Suprapubic skin (tissue), 4 donors: ENCODE measurements around the gene ADAMTS2. TPM values are rescaled to one million over a fixed set of nuclear protein-coding genes. Genes with fewer than 3 reads are reported as not detected.

ENCODE experiments used
- DNase-seq, 2 donors: peaks; one replicate each; pipeline ENCODE4 v3.0.0-alpha.2; 2019; ENCODE audit warnings: low spot score in 2 of 2
- H3K27ac ChIP-seq: fragments of 200-600 bp; sonication (generic); one replicate; pipeline ENCODE4 v1.5.1; 2019
- H3K27me3 ChIP-seq: fragments of 200-600 bp; sonication (generic); one replicate; pipeline ENCODE4 v1.5.1; 2019
- H3K36me3 ChIP-seq: fragments of 200-600 bp; sonication (generic); one replicate; pipeline ENCODE4 v1.5.1; 2019
- H3K4me1 ChIP-seq: fragments of 200-600 bp; sonication (generic); one replicate; pipeline ENCODE4 v1.5.1; 2019
- H3K4me3 ChIP-seq: fragments of 200-600 bp; sonication (generic); one replicate; pipeline ENCODE4 v1.5.1; 2019; ENCODE audit warnings: mild to moderate bottlenecking
- H3K9me3 ChIP-seq: fragments of 200-600 bp; sonication (generic); one replicate; pipeline ENCODE4 v1.5.1; 2019
- EP300 ChIP-seq: sonication (generic); formaldehyde crosslinking; IDR thresholded peaks from one replicate; pipeline ENCODE4 v1.6.1; 2017; ENCODE audit warnings: antibody characterized with exemption
- POLR2A ChIP-seq, 2 donors: fragments of 450-650 bp; IDR thresholded peaks; one replicate each; pipeline ENCODE4 v1.6.1; 2017; ENCODE audit warnings: antibody characterized with exemption in 2 of 2, mild to moderate bottlenecking in 2 of 2, moderate library complexity in 2 of 2
- POLR2AphosphoS5 ChIP-seq, 3 donors: sonication (generic); formaldehyde crosslinking; IDR thresholded peaks; one replicate each; pipeline ENCODE4 v1.6.1; 2017; ENCODE audit warnings: antibody characterized with exemption in 3 of 3
- WGBS: methylation state at CpG from one replicate; pipeline ENCODE4 v1.1.5; 2018; 5-methylcytosine and 5-hydroxymethylcytosine counted together
- total RNA-seq, 4 donors: library from RNA; depleted of rRNA; stranded (reverse); fragments of >200 nt; gene quantifications; one replicate each; pipeline ENCODE4 v1.1.0, GENCODE V29; 2016
- TF ChIP-seq, protein P1 (sequence below), 2 donors: fragments of 200-600 bp in 1 of 2; fragments of 450-650 bp in 1 of 2; sonication (generic) in 1 of 2; IDR thresholded peaks; one replicate each; pipeline ENCODE4 v1.5.1; 2016 to 2019; ENCODE audit warnings: antibody characterized with exemption in 2 of 2, mild to moderate bottlenecking in 1 of 2, moderate library complexity in 1 of 2

ADAMTS2 gene
- total RNA-seq, 4 donors from 2014 or later: 3.1 to 5.5 (median 4.3) TPM

DNA sequence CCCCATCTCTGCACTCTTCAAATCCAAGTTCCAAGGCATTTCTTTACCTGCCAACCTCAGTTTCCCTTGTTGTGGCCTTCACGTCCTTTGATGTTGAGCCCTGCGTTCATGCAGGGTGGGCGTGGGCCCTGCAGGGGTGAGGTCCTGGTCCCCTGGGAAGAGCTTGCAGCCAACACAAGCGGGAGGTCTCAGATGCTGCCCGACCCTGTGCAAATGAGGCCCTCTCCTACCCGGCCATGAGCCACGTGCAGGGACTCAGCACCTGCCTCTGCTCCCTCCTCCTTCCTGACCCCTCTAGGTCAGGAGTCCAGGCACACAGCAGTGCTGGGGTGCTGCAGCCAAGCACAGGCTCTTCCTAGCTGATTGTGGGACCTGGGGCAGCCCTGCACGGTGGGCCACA is 124.5 kb downstream of the ADAMTS2 start:
- H3K36me3 ChIP-seq: no peaks in the 10 kb centered on the region
- TF ChIP-seq POLR2AphosphoS5 (IDR thresholded peaks at IDR 0.05) (no peak), POLR2A (IDR thresholded peaks at IDR 0.05) (no peak), EP300 (no peak)
- TF ChIP-seq, protein P1, sequence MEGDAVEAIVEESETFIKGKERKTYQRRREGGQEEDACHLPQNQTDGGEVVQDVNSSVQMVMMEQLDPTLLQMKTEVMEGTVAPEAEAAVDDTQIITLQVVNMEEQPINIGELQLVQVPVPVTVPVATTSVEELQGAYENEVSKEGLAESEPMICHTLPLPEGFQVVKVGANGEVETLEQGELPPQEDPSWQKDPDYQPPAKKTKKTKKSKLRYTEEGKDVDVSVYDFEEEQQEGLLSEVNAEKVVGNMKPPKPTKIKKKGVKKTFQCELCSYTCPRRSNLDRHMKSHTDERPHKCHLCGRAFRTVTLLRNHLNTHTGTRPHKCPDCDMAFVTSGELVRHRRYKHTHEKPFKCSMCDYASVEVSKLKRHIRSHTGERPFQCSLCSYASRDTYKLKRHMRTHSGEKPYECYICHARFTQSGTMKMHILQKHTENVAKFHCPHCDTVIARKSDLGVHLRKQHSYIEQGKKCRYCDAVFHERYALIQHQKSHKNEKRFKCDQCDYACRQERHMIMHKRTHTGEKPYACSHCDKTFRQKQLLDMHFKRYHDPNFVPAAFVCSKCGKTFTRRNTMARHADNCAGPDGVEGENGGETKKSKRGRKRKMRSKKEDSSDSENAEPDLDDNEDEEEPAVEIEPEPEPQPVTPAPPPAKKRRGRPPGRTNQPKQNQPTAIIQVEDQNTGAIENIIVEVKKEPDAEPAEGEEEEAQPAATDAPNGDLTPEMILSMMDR (IDR thresholded peaks at IDR 0.05): no peak
- no peak overlapping the region for H3K4me3 ChIP-seq
- no peaks in the 10 kb centered on the region for H3K4me1 ChIP-seq
- H3K9me3 ChIP-seq: no peaks in the 10 kb centered on the region
- no peaks in the 10 kb centered on the region for H3K27me3 ChIP-seq
- no peak overlapping the region for H3K27ac ChIP-seq
- DNase-seq: no peak
- 78% methylated on average over 8 of the region's 8 CpGs for WGBS

DNA sequence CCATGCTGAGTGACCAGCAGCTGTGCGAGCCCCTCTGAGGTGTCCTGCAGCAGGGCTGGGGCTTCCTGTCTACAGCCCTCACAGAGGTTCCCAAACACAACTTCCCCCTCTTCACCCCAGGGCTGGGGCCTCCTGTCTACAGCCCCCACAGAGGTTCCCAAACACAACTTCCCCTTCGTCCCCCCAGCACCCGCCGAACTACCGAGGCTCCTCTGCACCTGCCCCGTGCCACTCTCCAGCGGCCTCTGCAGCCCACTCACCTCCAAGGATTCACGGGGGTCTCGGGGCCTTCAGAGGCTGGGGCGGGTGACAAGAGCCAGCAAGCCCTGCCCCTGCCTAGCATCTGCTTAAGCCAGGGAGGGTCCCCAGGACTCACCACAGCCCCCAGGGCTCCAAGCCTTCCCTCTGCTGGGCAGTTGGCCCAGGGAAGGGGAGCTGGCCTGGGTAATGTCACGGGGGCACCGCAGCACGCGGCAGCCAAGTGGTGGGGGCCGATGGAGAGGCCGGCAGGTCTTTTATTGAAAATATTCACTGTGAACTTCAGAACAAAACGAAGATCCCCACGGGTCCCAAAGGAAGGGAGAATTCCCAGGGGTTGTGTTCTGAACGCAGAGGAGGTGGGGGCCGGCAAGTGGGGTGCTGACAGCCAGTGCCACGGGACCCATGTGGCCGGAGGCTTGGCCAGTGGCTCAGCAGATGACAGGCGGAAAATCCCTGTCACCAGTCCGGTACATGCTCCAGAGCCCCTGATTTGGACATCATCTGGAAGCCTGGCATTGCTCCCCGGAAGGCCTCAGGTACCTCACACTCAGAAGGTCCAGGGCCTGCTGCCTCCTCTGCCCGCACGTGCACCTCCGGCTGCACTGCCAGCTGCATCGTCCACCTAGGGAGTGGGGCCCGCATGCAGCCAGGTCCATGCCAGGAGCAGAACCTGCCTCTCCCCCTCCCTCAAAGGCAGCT is 125.3 kb downstream of the ADAMTS2 start:
- Histone ChIP-seq H3K4me3 (no peak overlapping the region), H3K4me1 (no peaks in the 10 kb centered on the region), H3K36me3 (no peaks in the 10 kb centered on the region), H3K27ac (no peak overlapping the region), H3K9me3 (no peaks in the 10 kb centered on the region), H3K27me3 (no peaks in the 10 kb centered on the region)
- TF ChIP-seq POLR2AphosphoS5 (IDR thresholded peaks at IDR 0.05): no peak
- no peak for TF ChIP-seq EP300
- TF ChIP-seq POLR2A (IDR thresholded peaks at IDR 0.05): no peak
- TF ChIP-seq, protein P1 (IDR thresholded peaks at IDR 0.05): no peak
- WGBS: 85% methylated on average over 22 of the region's 30 CpGs
- no peak for DNase-seq

DNA sequence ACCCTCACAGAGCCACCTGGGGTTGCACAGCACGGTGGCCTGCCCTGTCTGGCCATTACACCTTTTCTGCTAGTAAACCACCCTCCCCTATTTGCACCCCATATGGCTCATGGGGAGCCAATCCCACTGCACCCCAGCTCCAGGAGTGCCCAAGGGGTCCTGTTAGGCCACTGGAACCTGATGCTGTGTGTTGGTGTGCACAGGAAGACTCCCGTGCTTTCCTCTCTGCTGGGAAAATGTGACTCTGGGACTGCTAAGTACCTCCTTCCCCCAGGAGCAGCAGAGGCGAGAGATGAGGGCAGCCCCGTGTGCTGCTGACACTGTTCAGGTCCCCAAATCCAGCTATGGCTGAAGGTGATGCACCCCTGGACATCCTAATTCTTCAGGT is 126.3 kb downstream of the ADAMTS2 start:
- Histone ChIP-seq H3K36me3 (no peaks in the 10 kb centered on the region), H3K4me3 (no peak overlapping the region), H3K27ac (no peak overlapping the region), H3K4me1 (no peaks in the 10 kb centered on the region), H3K9me3 (no peaks in the 10 kb centered on the region), H3K27me3 (no peaks in the 10 kb centered on the region)
- TF ChIP-seq, protein P1 (IDR thresholded peaks at IDR 0.05): no peak
- TF ChIP-seq POLR2AphosphoS5 (IDR thresholded peaks at IDR 0.05): no peak
- no peak for TF ChIP-seq EP300
- TF ChIP-seq POLR2A (IDR thresholded peaks at IDR 0.05): no peak
- DNase-seq: no peak
- WGBS: no CpG with 5 or more reads among the region's 4 CpGs

DNA sequence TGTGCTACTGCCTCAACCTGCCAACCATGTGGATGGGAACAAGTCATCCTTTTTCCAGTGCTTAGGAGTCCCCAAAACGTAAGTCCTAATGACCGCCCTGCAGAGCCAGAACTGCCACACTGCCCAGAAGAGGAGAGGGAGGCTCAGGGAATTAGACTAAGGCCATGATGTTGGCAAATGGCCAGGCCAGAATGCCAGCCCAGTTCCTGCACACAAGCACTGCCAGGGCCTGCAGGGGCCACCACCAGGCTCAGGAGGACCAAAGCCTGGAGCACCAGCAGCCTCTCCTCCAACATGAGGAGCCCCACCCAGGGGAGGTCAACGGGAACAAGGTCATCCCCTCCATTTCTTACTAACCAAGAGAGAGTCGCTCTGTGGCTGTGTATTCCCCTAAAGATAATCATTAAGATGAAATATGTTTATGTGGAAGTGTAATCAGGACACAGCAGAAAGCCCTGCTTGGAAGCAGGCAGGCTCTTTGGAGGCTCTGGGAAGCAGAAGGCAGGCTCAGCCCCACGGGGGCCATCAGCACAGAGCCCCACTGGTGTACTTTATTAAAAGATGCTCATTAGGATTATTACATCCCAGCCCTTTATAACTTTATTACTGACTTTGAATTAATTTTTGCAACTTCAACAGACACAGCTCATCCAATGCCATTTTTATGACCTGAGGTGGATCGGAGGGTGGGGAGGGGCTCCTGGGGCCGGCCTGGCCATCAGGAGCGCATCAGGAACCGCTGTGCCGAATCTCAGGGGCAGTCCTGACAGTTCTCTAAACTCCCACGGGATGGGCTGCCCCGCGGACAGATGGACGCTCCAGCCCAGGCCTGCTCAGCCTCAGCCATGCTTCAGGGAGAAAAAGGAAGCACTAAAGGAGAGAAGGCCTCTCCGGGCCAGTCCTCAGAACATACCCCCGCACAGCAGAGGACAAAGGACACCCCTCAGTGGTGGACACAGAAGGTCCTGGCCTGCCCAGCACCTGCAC is 127.0 kb downstream of the ADAMTS2 start:
- DNase-seq: no peak
- no peaks in the 10 kb centered on the region for H3K4me1 ChIP-seq
- no peaks in the 10 kb centered on the region for H3K36me3 ChIP-seq
- H3K4me3 ChIP-seq: no peak overlapping the region
- H3K9me3 ChIP-seq: no peaks in the 10 kb centered on the region
- TF ChIP-seq, protein P1 (IDR thresholded peaks at IDR 0.05): no peak
- TF ChIP-seq POLR2A (IDR thresholded peaks at IDR 0.05): no peak
- no peak overlapping the region for H3K27ac ChIP-seq
- H3K27me3 ChIP-seq: no peaks in the 10 kb centered on the region
- WGBS: 87% methylated on average over 15 of the region's 16 CpGs
